Upper lobe of right lung (tissue), 1 donor: ENCODE measurements around the gene INSRR. TPM values are rescaled to one million over a fixed set of nuclear protein-coding genes. Genes with fewer than 3 reads are reported as not detected.
A peak's percentile ranks its signal among the peaks of the same experiment; 100 is the strongest.

Source experiments
- ATAC-seq: fragments of 200-7000 bp; cut with Tn5 transposase; one replicate; pipeline ENCODE4 v1.9.1; 2020; ENCODE audit warnings: mild to moderate bottlenecking, moderate library complexity
- DNase-seq: peaks from one replicate; pipeline ENCODE4 v3.0.0-alpha.2; 2020
- H3K27ac ChIP-seq: fragments of 200-600 bp; one replicate; pipeline ENCODE4 v1.8.0; 2022
- H3K27me3 ChIP-seq: fragments of 200-600 bp; one replicate; pipeline ENCODE4 v1.8.0; 2022; ENCODE audit warnings: mild to moderate bottlenecking
- H3K36me3 ChIP-seq: fragments of 200-600 bp; one replicate; pipeline ENCODE4 v1.8.0; 2022
- H3K4me1 ChIP-seq: fragments of 200-600 bp; one replicate; pipeline ENCODE4 v1.8.0; 2022
- H3K4me3 ChIP-seq: fragments of 200-600 bp; one replicate; pipeline ENCODE4 v1.8.0; 2022; ENCODE audit warnings: mild to moderate bottlenecking
- H3K9me3 ChIP-seq: fragments of 200-600 bp; one replicate; pipeline ENCODE4 v1.8.0; 2022
- intact Hi-C: fragments of 100-400 bp; cut with DNase I; formaldehyde crosslinking; loops from one replicate; pipeline ENCODE4 v1.11.0; 2022
- total RNA-seq: library from RNA; stranded (reverse); fragmentation: NEBNext Ultra II Directional; extraction: Animal tissue kit (Norgen Biotek cat#: 25700); gene quantifications from one replicate; pipeline ENCODE4 v1.2.1, GENCODE V29; 2021
- TF ChIP-seq, protein P1 (sequence below): fragments of 200-600 bp; IDR thresholded peaks from one replicate; pipeline ENCODE4 v1.8.0; 2022; ENCODE audit warnings: antibody characterized with exemption
- donor health status: DM: no; HTN: yes; CAD: no; lungs with severe emphysema.

Gene INSRR
- total RNA-seq, 1 donor from 2014 or later: not detected

DNA sequence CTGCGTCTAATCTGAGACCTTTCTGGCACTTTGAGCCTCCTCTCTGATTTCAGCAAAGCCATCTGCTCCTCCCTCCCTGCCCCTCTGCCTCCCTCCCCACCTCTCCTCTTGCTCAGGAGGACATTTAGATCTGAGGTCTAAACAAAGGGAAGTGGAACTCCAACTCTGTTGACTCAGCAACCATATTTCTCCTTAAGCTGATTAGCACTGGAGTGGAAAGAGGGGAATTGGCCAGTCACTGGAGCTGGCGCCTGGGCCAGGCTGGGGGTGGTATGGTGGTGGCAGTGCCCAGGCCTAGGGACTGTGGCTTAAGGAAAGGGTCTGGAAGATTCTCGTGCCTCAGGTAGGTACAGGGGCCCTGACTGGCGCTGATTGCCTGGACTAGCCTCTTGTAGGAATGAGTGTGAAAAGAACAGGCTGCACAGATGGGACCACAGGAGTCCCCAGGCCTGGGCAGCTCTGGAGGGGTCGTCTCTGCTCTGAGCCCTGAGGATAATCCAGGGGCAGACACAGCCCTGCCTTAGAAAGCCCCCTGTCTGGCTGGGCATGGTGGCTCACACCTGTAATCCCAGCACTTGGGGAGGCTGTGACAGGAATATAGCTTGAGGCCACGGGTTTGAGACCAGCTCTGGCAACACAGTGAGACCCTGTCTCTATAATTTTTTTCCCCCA is 54.2 kb downstream of the INSRR start:
- intact Hi-C loops: no loop called here
- H3K4me3 ChIP-seq: no peak overlapping the region
- TF ChIP-seq, protein P1, sequence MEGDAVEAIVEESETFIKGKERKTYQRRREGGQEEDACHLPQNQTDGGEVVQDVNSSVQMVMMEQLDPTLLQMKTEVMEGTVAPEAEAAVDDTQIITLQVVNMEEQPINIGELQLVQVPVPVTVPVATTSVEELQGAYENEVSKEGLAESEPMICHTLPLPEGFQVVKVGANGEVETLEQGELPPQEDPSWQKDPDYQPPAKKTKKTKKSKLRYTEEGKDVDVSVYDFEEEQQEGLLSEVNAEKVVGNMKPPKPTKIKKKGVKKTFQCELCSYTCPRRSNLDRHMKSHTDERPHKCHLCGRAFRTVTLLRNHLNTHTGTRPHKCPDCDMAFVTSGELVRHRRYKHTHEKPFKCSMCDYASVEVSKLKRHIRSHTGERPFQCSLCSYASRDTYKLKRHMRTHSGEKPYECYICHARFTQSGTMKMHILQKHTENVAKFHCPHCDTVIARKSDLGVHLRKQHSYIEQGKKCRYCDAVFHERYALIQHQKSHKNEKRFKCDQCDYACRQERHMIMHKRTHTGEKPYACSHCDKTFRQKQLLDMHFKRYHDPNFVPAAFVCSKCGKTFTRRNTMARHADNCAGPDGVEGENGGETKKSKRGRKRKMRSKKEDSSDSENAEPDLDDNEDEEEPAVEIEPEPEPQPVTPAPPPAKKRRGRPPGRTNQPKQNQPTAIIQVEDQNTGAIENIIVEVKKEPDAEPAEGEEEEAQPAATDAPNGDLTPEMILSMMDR: no peak
- no peaks in the 10 kb centered on the region for H3K9me3 ChIP-seq
- H3K36me3 ChIP-seq: peaks cover 24% of the 10 kb centered on the region
- H3K4me1 ChIP-seq: peaks cover 17% of the 10 kb centered on the region
- ATAC-seq (peak; percentile 71), DNase-seq (no peak)
- H3K27me3 ChIP-seq: no peaks in the 10 kb centered on the region
- H3K27ac ChIP-seq: no peak overlapping the region

DNA sequence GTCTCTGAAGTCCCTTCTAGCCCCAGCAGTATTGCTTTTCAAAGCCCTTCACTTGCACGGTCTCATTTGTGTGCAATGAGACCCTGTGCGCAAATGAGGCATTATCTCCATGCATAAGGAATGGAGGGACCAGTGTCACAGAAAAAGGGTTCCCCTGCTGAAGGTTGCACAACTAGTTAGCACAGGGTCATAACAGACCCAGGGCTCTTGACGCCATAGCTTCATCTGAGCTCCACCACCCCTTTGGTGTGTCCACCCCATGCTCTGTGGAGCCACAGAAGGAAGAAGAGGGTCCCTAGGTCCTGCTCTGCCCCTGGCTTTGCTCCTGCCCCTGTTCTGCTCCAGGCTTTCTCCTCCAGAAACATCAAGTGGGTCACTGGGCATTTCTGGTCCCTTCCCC is 54.9 kb downstream of the INSRR start:
- no peak for DNase-seq

DNA sequence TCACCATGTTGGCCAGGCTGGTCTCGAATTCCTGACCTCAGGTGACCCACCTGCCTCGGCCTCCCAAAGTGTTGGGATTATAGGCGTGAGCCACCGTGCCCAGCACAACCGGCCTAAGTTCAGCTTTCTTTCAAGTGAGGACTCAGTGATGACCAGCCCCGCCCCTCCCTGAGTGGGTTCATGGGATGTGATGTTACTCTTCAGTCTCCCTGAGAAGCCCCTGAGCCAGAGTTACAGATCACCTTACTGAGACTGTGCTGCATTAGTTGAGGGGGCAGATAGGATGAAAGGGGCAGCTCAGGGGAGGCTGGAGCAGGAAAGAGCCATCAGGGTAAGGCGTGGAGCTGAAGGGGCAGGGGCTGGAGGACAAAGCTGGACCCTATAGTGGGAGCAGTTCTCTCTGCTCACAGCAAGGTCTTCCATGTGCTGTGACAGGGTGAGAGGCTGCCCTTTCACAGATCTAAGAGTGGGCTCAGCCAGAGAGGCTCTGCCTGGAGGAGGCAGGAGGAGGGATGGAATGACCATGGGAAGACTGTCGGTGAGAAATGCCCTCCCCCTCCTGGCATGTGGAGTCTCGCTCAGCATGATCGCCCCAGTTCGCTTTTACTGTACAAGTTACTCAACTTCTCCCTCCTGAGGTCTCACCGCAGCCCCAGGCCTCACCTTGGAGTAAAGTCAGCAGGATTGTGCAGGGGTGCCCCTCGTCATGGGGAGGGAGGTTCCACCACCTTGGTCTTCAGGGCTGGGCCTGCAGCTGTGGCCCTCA is 55.6 kb downstream of the INSRR start:
- intact Hi-C loops: no loop called here
- Histone ChIP-seq H3K4me3 (no peak overlapping the region), H3K4me1 (peaks cover 17% of the 10 kb centered on the region), H3K9me3 (no peaks in the 10 kb centered on the region), H3K27ac (no peak overlapping the region), H3K36me3 (peaks cover 38% of the 10 kb centered on the region), H3K27me3 (no peaks in the 10 kb centered on the region)
- ATAC-seq (no peak), DNase-seq (no peak)
- TF ChIP-seq, protein P1: no peak

More for the DNA sequence above, 54.9 kb downstream of the INSRR start:
- TF ChIP-seq, protein P1: no peak
- Histone ChIP-seq H3K4me1 (peaks cover 17% of the 10 kb centered on the region), H3K36me3 (peaks cover 30% of the 10 kb centered on the region), H3K9me3 (no peaks in the 10 kb centered on the region), H3K27me3 (no peaks in the 10 kb centered on the region), H3K4me3 (no peak overlapping the region), H3K27ac (no peak overlapping the region)
- ATAC-seq: no peak
- intact Hi-C loops: no loop called here

DNA sequence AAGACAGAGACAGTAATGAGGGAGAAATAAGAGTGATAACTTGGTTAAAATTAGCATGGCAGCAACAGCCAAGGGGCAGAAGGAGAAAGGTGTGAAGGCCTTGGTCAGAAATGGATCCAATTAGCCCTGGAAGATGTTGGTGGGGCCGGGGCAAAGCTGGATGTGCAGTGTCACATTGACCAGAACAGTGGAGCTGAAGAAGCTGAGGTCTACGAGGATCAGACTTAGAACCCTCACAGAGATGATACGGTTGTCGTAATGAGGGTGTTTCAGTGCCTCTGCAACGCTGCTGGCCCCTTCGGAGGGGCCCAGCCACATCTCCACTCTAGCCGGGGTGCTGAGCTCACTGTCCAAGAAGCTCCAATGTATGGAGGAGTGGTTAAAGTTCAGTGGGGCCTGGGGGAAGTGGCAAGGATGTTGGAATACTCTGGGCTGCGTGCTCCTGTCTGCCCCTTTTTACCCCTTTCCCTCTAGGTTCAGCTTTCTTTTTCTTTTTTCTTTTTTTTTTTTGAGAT is 56.4 kb downstream of the INSRR start:
- ATAC-seq (no peak), DNase-seq (no peak)
- no peaks in the 10 kb centered on the region for H3K27me3 ChIP-seq
- TF ChIP-seq, protein P1: no peak
- H3K4me3 ChIP-seq: no peak overlapping the region
- H3K9me3 ChIP-seq: no peaks in the 10 kb centered on the region
- H3K4me1 ChIP-seq: peaks cover 17% of the 10 kb centered on the region
- H3K36me3 ChIP-seq: peaks cover 46% of the 10 kb centered on the region
- intact Hi-C loops: no loop called here
- H3K27ac ChIP-seq: no peak overlapping the region

DNA sequence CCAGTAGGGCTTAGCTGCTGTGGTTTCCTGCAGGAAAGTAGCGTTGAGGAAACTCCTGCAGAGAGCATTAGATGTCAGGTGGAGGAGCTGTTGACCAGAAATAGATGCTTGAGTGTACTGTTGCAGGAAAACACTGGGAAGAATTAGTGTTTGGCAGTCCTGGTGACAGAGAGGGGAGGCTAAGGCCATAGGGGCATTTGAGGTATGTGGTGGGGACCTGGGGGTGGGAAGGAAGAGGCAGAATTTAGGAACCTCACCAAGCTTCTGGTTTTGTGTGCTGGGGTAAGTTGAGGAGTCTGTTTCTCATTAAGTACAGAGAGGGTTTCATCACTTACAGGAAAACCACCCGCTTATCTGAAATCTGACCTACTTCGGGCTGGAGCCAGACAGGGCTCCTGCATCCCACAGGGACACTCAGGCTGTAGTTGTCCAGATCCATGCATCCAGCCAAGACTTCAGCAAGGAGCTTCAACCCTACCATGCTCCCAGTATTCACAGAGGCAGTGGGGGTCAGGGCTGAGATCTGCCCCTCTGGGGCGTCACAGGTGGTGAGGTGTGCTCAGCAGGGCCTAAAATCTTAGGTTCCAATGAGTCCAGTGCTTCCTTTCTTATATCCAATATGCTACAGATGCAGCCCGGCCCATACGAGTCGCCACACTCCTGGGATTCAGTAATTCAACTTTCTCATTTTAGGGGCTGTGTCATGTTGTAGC is 57.4 kb downstream of the INSRR start:
- Histone ChIP-seq H3K36me3 (peaks cover 55% of the 10 kb centered on the region), H3K4me3 (no peak overlapping the region), H3K9me3 (no peaks in the 10 kb centered on the region), H3K27me3 (no peaks in the 10 kb centered on the region), H3K27ac (no peak overlapping the region), H3K4me1 (peaks cover 17% of the 10 kb centered on the region)
- ATAC-seq: no peak
- TF ChIP-seq, protein P1: no peak
- DNase-seq: no peak
- intact Hi-C loops: no loop called here
